ENCODE data around the gene CATSPERB.
"Not testable (repeated sequence)": the region's sequence is repeated elsewhere in the genome, so short reads cannot be mapped to it uniquely, and the experiment has no call there.

Gene CATSPERB

GRCh38 chr14:91548108-91548507 lies 183.8 kb downstream of the CATSPERB start:
- TF ChIP-seq, protein P1, sequence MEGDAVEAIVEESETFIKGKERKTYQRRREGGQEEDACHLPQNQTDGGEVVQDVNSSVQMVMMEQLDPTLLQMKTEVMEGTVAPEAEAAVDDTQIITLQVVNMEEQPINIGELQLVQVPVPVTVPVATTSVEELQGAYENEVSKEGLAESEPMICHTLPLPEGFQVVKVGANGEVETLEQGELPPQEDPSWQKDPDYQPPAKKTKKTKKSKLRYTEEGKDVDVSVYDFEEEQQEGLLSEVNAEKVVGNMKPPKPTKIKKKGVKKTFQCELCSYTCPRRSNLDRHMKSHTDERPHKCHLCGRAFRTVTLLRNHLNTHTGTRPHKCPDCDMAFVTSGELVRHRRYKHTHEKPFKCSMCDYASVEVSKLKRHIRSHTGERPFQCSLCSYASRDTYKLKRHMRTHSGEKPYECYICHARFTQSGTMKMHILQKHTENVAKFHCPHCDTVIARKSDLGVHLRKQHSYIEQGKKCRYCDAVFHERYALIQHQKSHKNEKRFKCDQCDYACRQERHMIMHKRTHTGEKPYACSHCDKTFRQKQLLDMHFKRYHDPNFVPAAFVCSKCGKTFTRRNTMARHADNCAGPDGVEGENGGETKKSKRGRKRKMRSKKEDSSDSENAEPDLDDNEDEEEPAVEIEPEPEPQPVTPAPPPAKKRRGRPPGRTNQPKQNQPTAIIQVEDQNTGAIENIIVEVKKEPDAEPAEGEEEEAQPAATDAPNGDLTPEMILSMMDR (IDR thresholded peaks at IDR 0.05; ENCODE audit: low read length, missing control alignments) = no peak
- DNase-seq (ENCODE audit: low read depth) = no peak
- H3K4me3 ChIP-seq (replicated peaks; ENCODE audit: low read depth, low read length) = no peak overlapping the region

GRCh38 chr14:91545946-91546716 lies 185.8 kb downstream of the CATSPERB start:
- no peak for DNase-seq (ENCODE audit: low read depth)
- TF ChIP-seq, protein P1 (IDR thresholded peaks at IDR 0.05; ENCODE audit: low read length, missing control alignments) = no peak
- no peak overlapping the region for H3K4me3 ChIP-seq (replicated peaks; ENCODE audit: low read depth, low read length)

DNA sequence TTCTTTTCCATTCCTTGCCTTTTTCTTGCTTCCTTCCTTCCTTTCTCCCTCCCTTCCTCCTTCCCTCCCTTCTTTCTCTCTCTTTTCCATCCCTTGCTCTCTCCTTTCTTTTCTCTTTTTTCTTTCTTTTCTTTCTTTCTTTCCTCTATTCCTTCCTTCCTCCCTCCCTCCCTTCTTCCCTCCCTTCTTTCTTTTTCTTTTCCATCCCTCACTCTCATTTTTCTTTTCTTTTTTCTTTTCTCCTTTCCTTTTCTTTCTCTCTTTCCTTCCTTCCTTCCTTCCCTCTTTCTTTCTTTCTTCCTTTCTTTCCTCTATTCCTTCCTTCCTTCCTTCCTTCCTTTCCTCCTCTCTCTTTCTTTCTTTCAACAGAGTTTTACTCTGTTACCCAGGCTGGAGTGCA lies 186.7 kb downstream of the CATSPERB start:
- no peak for DNase-seq (ENCODE audit: low read depth)
- H3K4me3 ChIP-seq (replicated peaks; ENCODE audit: low read depth, low read length) = no peak overlapping the region
- TF ChIP-seq, protein P1 (IDR thresholded peaks at IDR 0.05; ENCODE audit: low read length, missing control alignments) = no peak

GRCh38 chr14:91536327-91536726 lies 195.6 kb downstream of the CATSPERB start:
- TF ChIP-seq, protein P1 (IDR thresholded peaks at IDR 0.05; ENCODE audit: low read length, missing control alignments) = no peak
- H3K4me3 ChIP-seq (replicated peaks; ENCODE audit: low read depth, low read length) = no peak overlapping the region
- DNase-seq (ENCODE audit: low read depth) = no peak

- not testable (repeated sequence) for DNase-seq (ENCODE audit: low read depth); H3K4me3 ChIP-seq (replicated peaks; ENCODE audit: low read depth, low read length)
Observed at GRCh38 chr14:91534059-91534458, 197.8 kb downstream of the CATSPERB start.

GRCh38 chr14:91533623-91534022 lies 198.3 kb downstream of the CATSPERB start:
- no peak for DNase-seq (ENCODE audit: low read depth)
- H3K4me3 ChIP-seq (replicated peaks; ENCODE audit: low read depth, low read length) = no peak overlapping the region
- TF ChIP-seq, protein P1 (IDR thresholded peaks at IDR 0.05; ENCODE audit: low read length, missing control alignments) = no peak
